Measurements from ENCODE around the gene AP3D1.

DNA sequence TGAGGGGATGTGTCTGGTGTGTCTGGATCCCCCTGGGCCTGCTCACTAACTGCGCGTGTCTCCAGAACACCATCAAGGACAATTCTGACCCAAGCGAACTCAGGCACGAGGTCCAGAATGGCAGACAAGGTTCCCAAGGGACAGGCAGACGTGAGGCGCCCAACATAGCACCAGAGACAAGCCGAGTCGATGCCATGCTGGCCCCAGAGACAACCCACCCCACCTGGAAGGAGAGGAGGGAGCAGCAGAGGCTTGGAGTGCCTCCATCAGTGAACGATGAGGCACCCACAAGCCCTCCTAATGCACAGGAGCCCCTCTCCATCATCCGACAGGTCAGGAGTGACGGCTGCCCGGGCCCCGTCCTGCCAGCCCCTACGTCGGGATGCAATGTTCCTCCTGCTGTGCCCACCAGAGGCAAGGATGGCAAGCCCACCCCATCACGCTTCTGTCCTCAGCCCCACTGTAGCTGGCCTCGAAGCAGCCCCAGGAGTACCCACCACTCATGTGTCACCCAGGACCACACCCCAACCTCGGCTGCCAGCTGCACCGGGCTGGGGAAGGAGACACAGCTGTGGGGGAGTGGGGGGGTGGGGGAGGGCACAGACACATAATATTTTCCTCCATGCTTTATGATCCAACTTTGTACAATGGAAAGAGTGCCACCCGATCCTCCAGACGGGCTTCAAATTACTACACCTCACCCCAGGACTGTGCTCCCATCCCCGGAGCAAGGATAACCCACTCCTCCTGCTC lies 11.8 kb downstream of the AP3D1 start:
- TF ChIP-seq CTCF (IDR thresholded peaks at IDR 0.05), result no peak
- no peak for TF ChIP-seq POLR2A (IDR thresholded peaks at IDR 0.05)
- TF ChIP-seq EP300 (IDR thresholded peaks at IDR 0.05; ENCODE audit: low read depth), result no peak

Data from transverse colon (tissue), 3 donors.